Measurements from ENCODE around the gene IPO11.

The IPO11 gene

DNA sequence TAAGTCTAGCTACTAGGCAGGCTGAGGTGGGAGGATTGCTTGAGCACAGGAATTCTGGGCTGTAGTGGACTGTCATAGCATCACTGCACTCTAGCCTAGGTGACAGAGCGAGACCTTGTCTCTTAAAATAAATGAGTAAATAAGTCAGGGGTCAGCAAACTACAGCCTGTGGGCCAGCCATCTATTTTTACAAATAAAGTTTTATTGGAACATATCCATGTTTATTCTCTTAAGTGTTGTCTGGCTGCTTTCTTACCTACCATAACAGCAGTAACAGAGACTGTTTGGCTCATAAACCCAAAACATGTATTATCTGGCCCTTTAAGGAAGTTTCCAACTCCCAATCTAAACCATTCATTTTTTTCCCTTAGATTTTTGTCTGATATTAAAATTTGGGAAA, 38.5 kb upstream of the IPO11 start:
- intact Hi-C loops (cut with DNase I; ENCODE audit: low total_unique reads), result no loop called here
- no peak for DNase-seq
- Histone ChIP-seq H3K9me3 (no peaks in the 10 kb centered on the region), H3K4me3 (no peak overlapping the region), H3K27me3 (no peaks in the 10 kb centered on the region), H3K36me3 (peaks cover 35 to 61% (median 56%) of the 10 kb centered on the region in 3 donors), H3K27ac (no peak overlapping the region), H3K4me1 (no peaks in the 10 kb centered on the region)
- TF ChIP-seq CTCF (IDR thresholded peaks at IDR 0.05), result no peak

GRCh38 chr5:62375627-62376026, 36.9 kb upstream of the IPO11 start:
- TF ChIP-seq CTCF (IDR thresholded peaks at IDR 0.05), result no peak
- Histone ChIP-seq H3K4me1 (no peaks in the 10 kb centered on the region), H3K27me3 (no peaks in the 10 kb centered on the region), H3K36me3 (peaks cover 50 to 76% (median 68%) of the 10 kb centered on the region in 3 donors), H3K9me3 (no peaks in the 10 kb centered on the region), H3K4me3 (no peak overlapping the region), H3K27ac (no peak overlapping the region)
- intact Hi-C loops (cut with DNase I; ENCODE audit: low total_unique reads), result no loop called here
- no peak for DNase-seq

DNA sequence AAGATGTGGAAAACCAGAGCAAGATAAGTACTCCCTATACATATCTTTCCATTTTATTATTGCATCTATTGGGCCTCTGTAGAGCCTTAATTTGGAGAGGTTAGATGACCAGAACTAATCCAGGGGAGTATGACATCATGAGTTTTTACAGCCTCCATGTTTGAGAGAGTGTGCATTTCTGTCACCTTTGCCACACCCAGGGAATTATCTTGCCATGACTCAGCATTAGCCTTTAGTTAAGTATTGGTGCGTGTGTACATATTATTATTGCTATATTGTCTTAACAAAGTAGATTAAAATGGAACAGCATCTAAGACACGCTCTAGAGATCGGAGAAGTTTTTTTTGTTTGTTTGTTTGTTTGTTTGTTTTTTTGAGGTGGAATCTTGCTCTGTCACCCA, 36.5 kb upstream of the IPO11 start:
- DNase-seq, result no peak
- H3K4me3 ChIP-seq, result no peak overlapping the region
- no peak for TF ChIP-seq CTCF (IDR thresholded peaks at IDR 0.05)
- H3K27ac ChIP-seq, result no peak overlapping the region
- H3K27me3 ChIP-seq, result no peaks in the 10 kb centered on the region
- intact Hi-C loops (cut with DNase I; ENCODE audit: low total_unique reads), result no loop called here
- H3K4me1 ChIP-seq, result no peaks in the 10 kb centered on the region
- peaks cover 54 to 80% (median 70%) of the 10 kb centered on the region in 3 donors for H3K36me3 ChIP-seq
- no peaks in the 10 kb centered on the region for H3K9me3 ChIP-seq

GRCh38 chr5:62385131-62385530, 27.4 kb upstream of the IPO11 start:
- intact Hi-C loops (cut with DNase I; ENCODE audit: low total_unique reads), result no loop called here
- no peak for TF ChIP-seq CTCF (IDR thresholded peaks at IDR 0.05)
- Histone ChIP-seq H3K4me1 (peaks cover 0 to 18% (median 0%) of the 10 kb centered on the region in 4 donors), H3K27me3 (no peaks in the 10 kb centered on the region), H3K27ac (no peak overlapping the region), H3K4me3 (no peak overlapping the region), H3K36me3 (peaks cover 35 to 62% (median 54%) of the 10 kb centered on the region in 3 donors), H3K9me3 (no peaks in the 10 kb centered on the region)
- DNase-seq, result no peak

- no peaks in the 10 kb centered on the region for H3K27me3 ChIP-seq
- intact Hi-C loops (cut with DNase I; ENCODE audit: low total_unique reads), result no loop called here
- peaks cover 0 to 18% (median 0%) of the 10 kb centered on the region in 4 donors for H3K4me1 ChIP-seq
- H3K27ac ChIP-seq, result no peak overlapping the region
- no peaks in the 10 kb centered on the region for H3K9me3 ChIP-seq
- no peak for TF ChIP-seq CTCF (IDR thresholded peaks at IDR 0.05)
- DNase-seq, result no peak
- H3K36me3 ChIP-seq, result peaks cover 27 to 65% (median 54%) of the 10 kb centered on the region in 3 donors
- H3K4me3 ChIP-seq, result no peak overlapping the region
These were observed 26.7 kb upstream of the IPO11 start for GRCh38 chr5:62385816-62386400.

- TF ChIP-seq CTCF (IDR thresholded peaks at IDR 0.05), result no peak
- Histone ChIP-seq H3K4me1 (peaks cover 0 to 18% (median 0%) of the 10 kb centered on the region in 4 donors), H3K36me3 (peaks cover 20 to 59% (median 54%) of the 10 kb centered on the region in 3 donors), H3K4me3 (no peak overlapping the region), H3K9me3 (no peaks in the 10 kb centered on the region), H3K27me3 (no peaks in the 10 kb centered on the region), H3K27ac (peak overlapping the region in 1 of 2 donors; percentile 16)
- intact Hi-C loops (cut with DNase I; ENCODE audit: low total_unique reads), result no loop called here
- DNase-seq, result no peak
These were observed 25.7 kb upstream of the IPO11 start for GRCh38 chr5:62386824-62387223.

Data from tibial artery (tissue), 4 donors.